Mesenchymal stem cell (in vitro differentiated cells and primary cell): ENCODE data around the gene MYH16.
A peak's percentile ranks its signal among the peaks of the same experiment; 100 is the strongest.
"Not testable (repeated sequence)": the region's sequence is repeated elsewhere in the genome, so short reads cannot be mapped to it uniquely, and the experiment has no call there.

Source experiments
- DNase-seq: peaks from one replicate; pipeline ENCODE4 v3.0.0-alpha.2; 2013
- H2AFZ ChIP-seq: one replicate; pipeline ENCODE4 v1.6.1; 2013; ENCODE audit warnings: low read depth, mild to moderate bottlenecking, control low read depth, inconsistent platforms, low read length, moderate library complexity
- H2AK5ac ChIP-seq: 2 replicates; pipeline ENCODE4 v1.6.1; 2013; ENCODE audit warnings: low read length, moderate library complexity, mild to moderate bottlenecking, inconsistent platforms; ENCODE audit not compliant: severe bottlenecking
- H2BK120ac ChIP-seq: one replicate; pipeline ENCODE4 v1.6.1; 2013; ENCODE audit warnings: low read depth, mild to moderate bottlenecking, inconsistent platforms, low read length, moderate library complexity
- H2BK12ac ChIP-seq, 2 experiments: one replicate each; pipeline ENCODE4 v1.6.1; 2013; ENCODE audit warnings: inconsistent platforms in 2 of 2, low read length in 2 of 2, mild to moderate bottlenecking in 2 of 2, moderate library complexity in 2 of 2, control low read depth in 1 of 2
- H2BK15ac ChIP-seq: one replicate; pipeline ENCODE4 v1.6.1; 2013; ENCODE audit warnings: mild to moderate bottlenecking, low read depth, inconsistent platforms; ENCODE audit not compliant: poor library complexity, severe bottlenecking
- H2BK5ac ChIP-seq: 2 replicates; pipeline ENCODE4 v1.6.1; 2013; ENCODE audit warnings: low read depth, mild to moderate bottlenecking, low read length, control low read depth, inconsistent platforms; ENCODE audit not compliant: poor library complexity, severe bottlenecking
- H3K14ac ChIP-seq, 2 experiments: one replicate each; pipeline ENCODE4 v1.6.1; 2013; ENCODE audit warnings: inconsistent platforms in 2 of 2, low read length in 2 of 2, control low read depth in 1 of 2, mild to moderate bottlenecking in 1 of 2, moderate library complexity in 1 of 2
- H3K18ac ChIP-seq, 2 experiments: one replicate each; pipeline ENCODE4 v1.6.1; 2013; ENCODE audit warnings: inconsistent platforms in 2 of 2, low read length in 2 of 2, control low read depth in 1 of 2, low read depth in 1 of 2, mild to moderate bottlenecking in 1 of 2
- H3K23ac ChIP-seq, 2 experiments: one replicate each; pipeline ENCODE4 v1.6.1; 2013; ENCODE audit warnings: inconsistent platforms in 2 of 2, low read length in 2 of 2, mild to moderate bottlenecking in 2 of 2, moderate library complexity in 2 of 2, control low read depth in 1 of 2
- H3K27ac ChIP-seq: 2 replicates; pipeline ENCODE4 v1.5.1; 2013; ENCODE audit warnings: mild to moderate bottlenecking, moderate library complexity, low read length, control low read depth, inconsistent platforms; ENCODE audit not compliant: poor library complexity, severe bottlenecking
- H3K27me3 ChIP-seq, 2 experiments: 2 replicates each; pipeline versions ENCODE4 v1.6.1 to v1.7.0; 2013; ENCODE audit warnings: low read length in 2 of 2, mild to moderate bottlenecking in 2 of 2, moderate library complexity in 2 of 2, control low read depth in 1 of 2, inconsistent platforms in 1 of 2; ENCODE audit not compliant: control insufficient read depth in 1 of 2, insufficient read depth in 1 of 2
- H3K36me3 ChIP-seq, 2 experiments: 2 replicates each; pipeline versions ENCODE4 v1.6.1 to v1.7.0; 2013; ENCODE audit warnings: low read length in 2 of 2, control low read depth in 1 of 2, inconsistent platforms in 1 of 2, low read depth in 1 of 2, mild to moderate bottlenecking in 1 of 2; ENCODE audit not compliant: insufficient read depth in 2 of 2, control insufficient read depth in 1 of 2
- H3K4ac ChIP-seq, 2 experiments: one replicate each; pipeline ENCODE4 v1.6.1; 2013; ENCODE audit warnings: inconsistent platforms in 2 of 2, low read length in 2 of 2, mild to moderate bottlenecking in 2 of 2, moderate library complexity in 2 of 2, control low read depth in 1 of 2, low read depth in 1 of 2
- H3K4me1 ChIP-seq: 2 replicates; pipeline ENCODE4 v1.6.1; 2013; ENCODE audit warnings: low read depth, low read length, control low read depth; ENCODE audit not compliant: control insufficient read depth, insufficient read depth
- H3K4me2 ChIP-seq: 2 replicates; pipeline ENCODE4 v1.6.1; 2013; ENCODE audit warnings: low read length, mild to moderate bottlenecking, inconsistent platforms; ENCODE audit not compliant: poor library complexity, severe bottlenecking
- H3K4me3 ChIP-seq, 2 experiments: 2 replicates each; pipeline versions ENCODE4 v1.5.1 to v1.7.0; 2013; ENCODE audit warnings: low read length in 2 of 2, mild to moderate bottlenecking in 2 of 2, control low read depth in 1 of 2, low read depth in 1 of 2; ENCODE audit not compliant: insufficient read depth in 1 of 2
- H3K79me1 ChIP-seq: replicated peaks from 2 replicates; pipeline ENCODE4 v1.6.1; 2013; ENCODE audit warnings: mild to moderate bottlenecking, control low read depth, low read length, inconsistent platforms; ENCODE audit not compliant: poor library complexity, severe bottlenecking
- H3K9ac ChIP-seq: 2 replicates; pipeline ENCODE4 v1.7.0; 2013; ENCODE audit warnings: mild to moderate bottlenecking, low read length, moderate library complexity
- H3K9me3 ChIP-seq: 2 replicates; pipeline ENCODE4 v1.7.0; 2013; ENCODE audit warnings: mild to moderate bottlenecking, low read length; ENCODE audit not compliant: control insufficient read depth
- H4K8ac ChIP-seq: one replicate; pipeline ENCODE4 v1.6.1; 2013; ENCODE audit warnings: inconsistent platforms, mild to moderate bottlenecking, low read length, moderate library complexity
- H4K91ac ChIP-seq: one replicate; pipeline ENCODE4 v1.6.1; 2013; ENCODE audit warnings: mild to moderate bottlenecking, low read length, inconsistent platforms
- WGBS: methylation state at CpG from one replicate; pipeline ENCODE4 v1.1.7; 2013; ENCODE audit warnings: mixed read lengths; 5-methylcytosine and 5-hydroxymethylcytosine counted together

Gene MYH16

DNA sequence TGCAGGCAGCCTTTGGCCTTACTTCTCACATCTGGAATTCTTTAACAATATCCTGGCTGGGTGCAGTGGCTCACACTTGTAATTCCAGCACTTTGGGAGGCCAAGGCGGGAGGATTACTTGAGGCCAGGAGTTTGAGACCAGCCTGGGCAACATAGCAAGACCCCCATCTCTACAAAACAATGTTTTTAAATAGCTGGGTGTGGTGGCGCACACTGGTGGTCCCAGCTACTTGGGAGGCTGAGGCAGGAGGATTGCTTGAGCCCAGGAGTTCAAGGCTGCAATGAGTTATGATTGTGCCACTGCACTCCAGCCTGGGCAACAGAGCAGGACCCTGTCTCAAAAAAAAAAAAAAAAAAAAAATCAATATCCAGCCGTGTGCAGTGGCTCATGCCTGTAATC is 17.5 kb downstream of the MYH16 start:
- H3K4me2 ChIP-seq, H3K14ac ChIP-seq, H3K18ac ChIP-seq, H2AFZ ChIP-seq, H3K4me3 ChIP-seq, H3K9me3 ChIP-seq, H4K91ac ChIP-seq, H2BK12ac ChIP-seq, H3K9ac ChIP-seq, DNase-seq, H3K36me3 ChIP-seq, H2BK15ac ChIP-seq, H3K27me3 ChIP-seq, H3K4ac ChIP-seq, H3K27ac ChIP-seq, H3K4me1 ChIP-seq, H3K23ac ChIP-seq, H2AK5ac ChIP-seq, H4K8ac ChIP-seq, H2BK120ac ChIP-seq, H2BK5ac ChIP-seq, H3K79me1 ChIP-seq: not testable (repeated sequence)
- 85% methylated on average over 3 of the region's 3 CpGs for WGBS

DNA sequence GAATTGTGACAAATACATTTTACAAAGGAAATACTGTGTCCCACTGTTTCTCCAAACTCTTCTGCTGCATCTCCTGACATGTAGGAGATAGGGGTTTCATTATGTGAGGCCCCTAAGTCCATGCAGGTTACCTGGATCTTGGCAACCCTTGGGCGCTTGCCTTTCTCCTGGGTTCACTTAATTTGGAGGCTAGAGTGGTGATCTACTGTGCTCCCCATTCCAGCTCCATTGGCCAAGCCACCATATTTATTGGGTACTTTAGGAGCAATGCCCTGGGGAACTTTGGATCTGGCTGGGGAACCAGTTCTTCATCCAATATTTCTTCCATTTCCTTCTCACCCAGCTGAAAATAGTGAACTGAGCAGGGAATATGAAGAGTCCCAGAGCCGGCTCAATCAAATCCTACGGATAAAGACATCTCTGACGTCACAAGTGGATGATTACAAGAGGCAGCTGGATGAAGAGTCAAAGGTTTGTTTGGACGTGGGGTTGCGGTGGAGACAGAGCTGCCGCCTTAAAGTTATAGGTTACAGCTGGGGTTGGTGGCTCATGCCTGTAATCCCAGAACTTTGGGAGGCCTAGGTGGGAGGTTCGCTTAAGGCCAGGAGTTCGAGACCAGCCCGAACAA is 18.5 kb downstream of the MYH16 start:
- H2AFZ ChIP-seq = no peak overlapping the region
- no peak overlapping the region for H2BK5ac ChIP-seq
- WGBS = 79% methylated on average over 5 of the region's 10 CpGs
- H2AK5ac ChIP-seq = no peak overlapping the region
- no peaks in the 10 kb centered on the region for H3K79me1 ChIP-seq
- no peak overlapping the region for H3K9ac ChIP-seq
- H3K18ac ChIP-seq = no peak overlapping the region
- no peak overlapping the region for H3K4me3 ChIP-seq
- no peaks in the 10 kb centered on the region for H3K4me1 ChIP-seq
- H3K27me3 ChIP-seq = no peaks in the 10 kb centered on the region
- no peak overlapping the region for H4K91ac ChIP-seq
- H3K4ac ChIP-seq = no peak overlapping the region
- H2BK12ac ChIP-seq = no peak overlapping the region
- H3K27ac ChIP-seq = no peak overlapping the region
- peak; percentile 60 for DNase-seq
- no peak overlapping the region for H4K8ac ChIP-seq
- no peak overlapping the region for H3K14ac ChIP-seq
- no peaks in the 10 kb centered on the region for H3K36me3 ChIP-seq
- no peaks in the 10 kb centered on the region for H3K9me3 ChIP-seq
- H3K4me2 ChIP-seq = no peak overlapping the region
- no peak overlapping the region for H2BK120ac ChIP-seq
- H3K23ac ChIP-seq = no peak overlapping the region
- H2BK15ac ChIP-seq = no peak overlapping the region

DNA sequence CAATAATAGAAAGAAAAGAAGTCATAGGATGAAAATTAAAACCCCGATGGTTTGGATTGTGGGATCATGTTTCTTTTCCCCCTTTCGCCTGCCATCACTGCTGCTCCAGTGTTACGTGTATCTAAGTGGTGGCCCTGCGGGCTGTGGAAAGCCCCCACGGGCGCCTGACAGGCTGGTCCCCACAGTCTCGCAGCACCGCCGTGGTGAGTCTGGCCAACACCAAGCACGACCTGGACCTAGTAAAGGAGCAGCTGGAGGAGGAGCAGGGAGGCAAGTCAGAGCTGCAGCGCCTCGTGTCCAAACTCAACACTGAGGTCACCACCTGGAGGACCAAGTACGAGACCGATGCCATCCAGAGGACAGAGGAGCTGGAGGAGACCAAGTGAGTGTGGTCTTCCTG is 19.5 kb downstream of the MYH16 start:
- H3K36me3 ChIP-seq = no peaks in the 10 kb centered on the region
- H4K91ac ChIP-seq = no peak overlapping the region
- no peak overlapping the region for H3K4me3 ChIP-seq
- no peaks in the 10 kb centered on the region for H3K9me3 ChIP-seq
- no peak overlapping the region for H3K9ac ChIP-seq
- H3K27me3 ChIP-seq = no peaks in the 10 kb centered on the region
- no peak overlapping the region for H4K8ac ChIP-seq
- H2AK5ac ChIP-seq = no peak overlapping the region
- no peak for DNase-seq
- H3K23ac ChIP-seq = no peak overlapping the region
- no peak overlapping the region for H2BK15ac ChIP-seq
- H3K4me1 ChIP-seq = no peaks in the 10 kb centered on the region
- H3K27ac ChIP-seq = no peak overlapping the region
- no peak overlapping the region for H2BK12ac ChIP-seq
- H3K4me2 ChIP-seq = no peak overlapping the region
- 93% methylated on average over 14 of the region's 14 CpGs for WGBS
- no peak overlapping the region for H3K18ac ChIP-seq
- H2BK120ac ChIP-seq = no peak overlapping the region
- no peaks in the 10 kb centered on the region for H3K79me1 ChIP-seq
- H3K4ac ChIP-seq = no peak overlapping the region
- no peak overlapping the region for H2BK5ac ChIP-seq
- H2AFZ ChIP-seq = no peak overlapping the region
- no peak overlapping the region for H3K14ac ChIP-seq

DNA sequence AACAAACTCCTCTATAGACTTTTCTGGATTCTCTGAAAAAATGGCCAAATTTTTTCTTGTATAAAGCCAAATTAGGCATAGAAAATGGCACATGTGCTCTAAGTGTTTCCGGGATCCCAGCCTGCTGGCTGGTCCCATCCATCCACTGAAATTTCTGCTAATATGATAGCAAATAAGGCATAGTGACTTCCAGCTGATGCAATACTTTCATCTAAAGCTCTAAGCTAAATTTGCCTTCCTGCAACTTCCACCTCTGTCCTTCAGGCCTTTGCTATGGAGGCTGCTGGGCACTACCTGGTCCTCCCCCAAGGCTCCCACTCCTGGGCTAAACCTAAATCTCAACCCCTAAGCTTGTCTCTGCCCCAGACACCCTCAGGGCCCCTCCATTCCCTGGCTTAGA is 20.5 kb downstream of the MYH16 start:
- Histone ChIP-seq H3K4me1 (no peaks in the 10 kb centered on the region), H3K27me3 (no peaks in the 10 kb centered on the region), H2BK15ac (no peak overlapping the region), H4K91ac (no peak overlapping the region), H3K27ac (no peak overlapping the region), H2BK120ac (no peak overlapping the region), H3K4me2 (no peak overlapping the region), H2BK5ac (no peak overlapping the region), H3K14ac (no peak overlapping the region), H3K23ac (no peak overlapping the region), H2AFZ (no peak overlapping the region), H2BK12ac (no peak overlapping the region), H3K18ac (no peak overlapping the region), H3K9ac (no peak overlapping the region), H3K4me3 (no peak overlapping the region), H2AK5ac (no peak overlapping the region), H3K36me3 (no peaks in the 10 kb centered on the region), H3K9me3 (no peaks in the 10 kb centered on the region), H4K8ac (no peak overlapping the region), H3K79me1 (no peaks in the 10 kb centered on the region), H3K4ac (no peak overlapping the region)
- DNase-seq = no peak
- WGBS = 93% methylated on average over 1 of the region's 1 CpG
